ENCODE data around the gene FBXO47. TPM values are rescaled to one million over a fixed set of nuclear protein-coding genes. Genes with fewer than 3 reads are reported as not detected.

Gene FBXO47
- total RNA-seq, 1 experiment from 2014 or later: not detected

- Histone ChIP-seq H3K36me3 (ENCODE audit: insufficient read depth, low read length) (peaks cover 14% of the 10 kb centered on the region), H3K4me1 (ENCODE audit: low read length) (peaks cover 10% of the 10 kb centered on the region), H3K4me2 (ENCODE audit: low read depth, low read length, poor library complexity, severe bottlenecking) (no peak overlapping the region), H3K9ac (ENCODE audit: low read length) (no peak overlapping the region; the same call in 1 of the 2 replicates), H4K20me1 (ENCODE audit: insufficient read depth, low read depth, low read length) (no peaks in the 10 kb centered on the region), H3K27ac (ENCODE audit: low read length) (no peak overlapping the region), H3K9me2 (replicated peaks; ENCODE audit: insufficient read depth, low read length) (no peaks in the 10 kb centered on the region), H3K79me2 (ENCODE audit: low read length) (0 out of 2 replicates have a peak, but pooled peaks cover 12% of the 10 kb centered on the region), H3K9me3 (ENCODE audit: low read length) (no peaks in the 10 kb centered on the region), H2AFZ (ENCODE audit: low read length) (no peak overlapping the region), H3K4me3 (ENCODE audit: low read length) (no peak overlapping the region), H3K27me3 (ENCODE audit: low read length) (no peaks in the 10 kb centered on the region)
- DNase-seq: no peak
Observed at GRCh38 chr17:38898291-38898679, 68.9 kb downstream of the FBXO47 start.

- Histone ChIP-seq H3K27ac (ENCODE audit: low read length) (no peak overlapping the region), H4K20me1 (ENCODE audit: insufficient read depth, low read depth, low read length) (no peaks in the 10 kb centered on the region), H3K36me3 (ENCODE audit: insufficient read depth, low read length) (peaks cover 13% of the 10 kb centered on the region; the same call in 1 of the 2 replicates), H3K9me2 (replicated peaks; ENCODE audit: insufficient read depth, low read length) (no peaks in the 10 kb centered on the region), H2AFZ (ENCODE audit: low read length) (no peak overlapping the region), H3K4me1 (ENCODE audit: low read length) (peaks cover 10% of the 10 kb centered on the region), H3K27me3 (ENCODE audit: low read length) (no peaks in the 10 kb centered on the region), H3K4me2 (ENCODE audit: low read depth, low read length, poor library complexity, severe bottlenecking) (no peak overlapping the region), H3K4me3 (ENCODE audit: low read length) (no peak overlapping the region), H3K79me2 (ENCODE audit: low read length) (0 out of 2 replicates have a peak, but pooled peaks cover 7% of the 10 kb centered on the region), H3K9me3 (ENCODE audit: low read length) (no peaks in the 10 kb centered on the region), H3K9ac (ENCODE audit: low read length) (no peak overlapping the region)
- no peak for DNase-seq
Observed at GRCh38 chr17:38897671-38898290, 69.4 kb downstream of the FBXO47 start.

GRCh38 chr17:38897176-38897575 lies 70.0 kb downstream of the FBXO47 start:
- Histone ChIP-seq H3K9ac (ENCODE audit: low read length) (no peak overlapping the region), H3K4me3 (ENCODE audit: low read length) (no peak overlapping the region), H3K9me3 (ENCODE audit: low read length) (no peaks in the 10 kb centered on the region), H3K4me2 (ENCODE audit: low read depth, low read length, poor library complexity, severe bottlenecking) (no peak overlapping the region), H3K36me3 (ENCODE audit: insufficient read depth, low read length) (0 out of 2 replicates have a peak, but pooled peaks cover 16% of the 10 kb centered on the region), H3K4me1 (ENCODE audit: low read length) (peaks cover 10% of the 10 kb centered on the region), H3K27ac (ENCODE audit: low read length) (no peak overlapping the region), H2AFZ (ENCODE audit: low read length) (no peak overlapping the region), H3K9me2 (replicated peaks; ENCODE audit: insufficient read depth, low read length) (no peaks in the 10 kb centered on the region), H3K79me2 (ENCODE audit: low read length) (0 out of 2 replicates have a peak, but pooled peaks cover 7% of the 10 kb centered on the region), H4K20me1 (ENCODE audit: insufficient read depth, low read depth, low read length) (no peaks in the 10 kb centered on the region), H3K27me3 (ENCODE audit: low read length) (no peaks in the 10 kb centered on the region)
- DNase-seq: no peak

- H3K9me3 ChIP-seq (ENCODE audit: low read length): no peaks in the 10 kb centered on the region
- 0 out of 2 replicates have a peak, but pooled peaks cover 7% of the 10 kb centered on the region for H3K79me2 ChIP-seq (ENCODE audit: low read length)
- H3K9ac ChIP-seq (ENCODE audit: low read length): no peak overlapping the region
- H3K36me3 ChIP-seq (ENCODE audit: insufficient read depth, low read length): peaks cover 19% of the 10 kb centered on the region; the same call in 1 of the 2 replicates
- H3K9me2 ChIP-seq (replicated peaks; ENCODE audit: insufficient read depth, low read length): no peaks in the 10 kb centered on the region
- DNase-seq: no peak
- H3K4me3 ChIP-seq (ENCODE audit: low read length): no peak overlapping the region
- H3K4me2 ChIP-seq (ENCODE audit: low read depth, low read length, poor library complexity, severe bottlenecking): no peak overlapping the region
- H3K27ac ChIP-seq (ENCODE audit: low read length): no peak overlapping the region
- H2AFZ ChIP-seq (ENCODE audit: low read length): no peak overlapping the region
- peaks cover 14% of the 10 kb centered on the region for H3K4me1 ChIP-seq (ENCODE audit: low read length)
- no peaks in the 10 kb centered on the region for H4K20me1 ChIP-seq (ENCODE audit: insufficient read depth, low read depth, low read length)
- H3K27me3 ChIP-seq (ENCODE audit: low read length): no peaks in the 10 kb centered on the region
Observed at GRCh38 chr17:38896346-38896954, 70.8 kb downstream of the FBXO47 start.

- 0 out of 2 replicates have a peak, but pooled peaks cover 4% of the 10 kb centered on the region for H4K20me1 ChIP-seq (ENCODE audit: insufficient read depth, low read depth, low read length)
- no peak overlapping the region for H3K27ac ChIP-seq (ENCODE audit: low read length)
Observed at GRCh38 chr17:38894276-38894675, 72.9 kb downstream of the FBXO47 start.

DNA sequence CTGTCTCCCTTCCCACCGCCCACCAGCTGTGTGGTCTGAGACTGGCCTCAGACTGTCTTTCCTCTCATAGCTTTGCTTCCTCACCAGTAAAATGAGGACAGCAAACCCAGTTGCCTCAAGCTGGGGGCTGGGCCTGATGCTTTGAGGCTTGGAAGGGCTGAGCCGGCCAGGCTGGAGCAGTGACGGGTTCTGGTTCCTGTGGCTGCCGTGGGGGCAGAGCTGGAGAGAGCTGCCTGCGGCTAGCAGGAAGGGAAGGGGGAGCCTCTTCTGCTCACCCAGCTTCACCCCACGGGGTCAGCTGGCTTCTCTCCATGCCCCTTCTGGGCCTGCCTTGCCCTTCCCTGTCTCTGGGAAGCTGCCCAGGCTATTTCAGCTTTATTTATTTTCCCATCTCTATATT lies 73.6 kb downstream of the FBXO47 start:
- Histone ChIP-seq H3K27me3 (ENCODE audit: low read length) (no peaks in the 10 kb centered on the region), H3K9ac (ENCODE audit: low read length) (no peak overlapping the region), H3K9me3 (ENCODE audit: low read length) (no peaks in the 10 kb centered on the region), H3K4me1 (ENCODE audit: low read length) (peaks cover 10% of the 10 kb centered on the region), H3K27ac (ENCODE audit: low read length) (no peak overlapping the region), H3K9me2 (replicated peaks; ENCODE audit: insufficient read depth, low read length) (no peaks in the 10 kb centered on the region), H4K20me1 (ENCODE audit: insufficient read depth, low read depth, low read length) (0 out of 2 replicates have a peak, but pooled peaks cover 8% of the 10 kb centered on the region), H3K36me3 (ENCODE audit: insufficient read depth, low read length) (peaks cover 23% of the 10 kb centered on the region; the same call in 1 of the 2 replicates), H3K4me2 (ENCODE audit: low read depth, low read length, poor library complexity, severe bottlenecking) (no peak overlapping the region), H2AFZ (ENCODE audit: low read length) (no peak overlapping the region), H3K79me2 (ENCODE audit: low read length) (peaks cover 7% of the 10 kb centered on the region), H3K4me3 (ENCODE audit: low read length) (no peak overlapping the region)
- no peak for DNase-seq

More at GRCh38 chr17:38894276-38894675, 72.9 kb downstream of the FBXO47 start:
- Histone ChIP-seq H2AFZ (ENCODE audit: low read length) (no peak overlapping the region), H3K79me2 (ENCODE audit: low read length) (peaks cover under 1% of the 10 kb centered on the region; the same call in 1 of the 2 replicates), H3K9me2 (replicated peaks; ENCODE audit: insufficient read depth, low read length) (no peaks in the 10 kb centered on the region), H3K4me2 (ENCODE audit: low read depth, low read length, poor library complexity, severe bottlenecking) (no peak overlapping the region), H3K4me3 (ENCODE audit: low read length) (no peak overlapping the region), H3K36me3 (ENCODE audit: insufficient read depth, low read length) (peaks cover 23% of the 10 kb centered on the region; the same call in 1 of the 2 replicates), H3K9me3 (ENCODE audit: low read length) (no peaks in the 10 kb centered on the region), H3K4me1 (ENCODE audit: low read length) (peaks cover 14% of the 10 kb centered on the region), H3K9ac (ENCODE audit: low read length) (no peak overlapping the region), H3K27me3 (ENCODE audit: low read length) (no peaks in the 10 kb centered on the region)
- DNase-seq: no peak

DNA sequence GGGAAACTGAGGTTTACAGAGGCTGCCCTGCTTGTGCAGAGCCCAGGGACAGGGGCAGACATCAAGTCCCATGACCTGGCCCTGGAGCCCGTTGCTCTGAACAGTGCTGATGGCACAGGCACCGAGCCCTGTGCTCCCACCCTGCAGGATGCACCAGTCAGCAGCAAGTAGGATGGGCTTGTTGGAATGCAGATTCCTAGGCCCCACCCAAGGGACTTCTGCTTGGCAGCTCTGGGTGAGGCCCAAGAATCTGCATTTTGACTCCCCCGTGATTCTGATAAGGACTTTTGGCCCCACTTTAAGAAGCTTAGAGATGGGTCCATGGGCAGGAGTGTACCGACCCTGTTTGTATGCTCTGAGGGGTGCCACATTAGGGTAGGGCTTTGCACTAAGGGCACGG lies 74.1 kb downstream of the FBXO47 start:
- H3K4me1 ChIP-seq (ENCODE audit: low read length): peaks cover 7% of the 10 kb centered on the region; the same call in 1 of the 2 replicates
- no peak for DNase-seq
- no peaks in the 10 kb centered on the region for H3K27me3 ChIP-seq (ENCODE audit: low read length)
- 0 out of 2 replicates have a peak, but pooled peaks cover 9% of the 10 kb centered on the region for H4K20me1 ChIP-seq (ENCODE audit: insufficient read depth, low read depth, low read length)
- no peak overlapping the region for H2AFZ ChIP-seq (ENCODE audit: low read length)
- H3K9me2 ChIP-seq (replicated peaks; ENCODE audit: insufficient read depth, low read length): no peaks in the 10 kb centered on the region
- no peak overlapping the region for H3K4me2 ChIP-seq (ENCODE audit: low read depth, low read length, poor library complexity, severe bottlenecking)
- H3K9me3 ChIP-seq (ENCODE audit: low read length): no peaks in the 10 kb centered on the region
- no peak overlapping the region for H3K27ac ChIP-seq (ENCODE audit: low read length)
- H3K79me2 ChIP-seq (ENCODE audit: low read length): peaks cover 10% of the 10 kb centered on the region
- H3K36me3 ChIP-seq (ENCODE audit: insufficient read depth, low read length): peaks cover 23% of the 10 kb centered on the region; the same call in 1 of the 2 replicates
- H3K4me3 ChIP-seq (ENCODE audit: low read length): no peak overlapping the region
- no peak overlapping the region for H3K9ac ChIP-seq (ENCODE audit: low read length)

- Histone ChIP-seq H4K20me1 (ENCODE audit: insufficient read depth, low read depth, low read length) (0 out of 2 replicates have a peak, but pooled peaks cover 9% of the 10 kb centered on the region), H3K4me2 (ENCODE audit: low read depth, low read length, poor library complexity, severe bottlenecking) (no peak overlapping the region), H3K36me3 (ENCODE audit: insufficient read depth, low read length) (peaks cover 19% of the 10 kb centered on the region; the same call in 1 of the 2 replicates), H3K27ac (ENCODE audit: low read length) (no peak overlapping the region), H3K4me3 (ENCODE audit: low read length) (no peak overlapping the region), H3K79me2 (ENCODE audit: low read length) (peaks cover 15% of the 10 kb centered on the region), H3K9me3 (ENCODE audit: low read length) (no peaks in the 10 kb centered on the region), H3K9me2 (replicated peaks; ENCODE audit: insufficient read depth, low read length) (no peaks in the 10 kb centered on the region), H3K4me1 (ENCODE audit: low read length) (peaks cover 5% of the 10 kb centered on the region; the same call in 1 of the 2 replicates), H2AFZ (ENCODE audit: low read length) (no peak overlapping the region), H3K9ac (ENCODE audit: low read length) (no peak overlapping the region), H3K27me3 (ENCODE audit: low read length) (no peaks in the 10 kb centered on the region)
- no peak for DNase-seq
Observed at GRCh38 chr17:38892620-38893019, 74.6 kb downstream of the FBXO47 start.

Measured in Karpas-422 (cell line).